GM23338 (cell line): ENCODE measurements around the gene ESR1. TPM values are rescaled to one million over a fixed set of nuclear protein-coding genes. Genes with fewer than 3 reads are reported as not detected.

Experiments
- ATAC-seq: fragments of 200-7000 bp; cut with Tn5 transposase; 3 replicates; pipeline ENCODE4 v1.9.1; 2020
- DNase-seq: peaks from one replicate; pipeline ENCODE4 v3.0.0-alpha.2; 2015; ENCODE audit warnings: low spot score
- H2AFZ ChIP-seq: fragments of 200-600 bp; sonication (generic); 2 replicates; pipeline ENCODE4 v1.8.0; 2016; ENCODE audit warnings: antibody characterized with exemption, mild to moderate bottlenecking, moderate library complexity
- H3F3A ChIP-seq: fragments of 200-600 bp; sonication (generic); replicated peaks from 2 replicates; pipeline ENCODE4 v1.8.0; 2017; ENCODE audit warnings: antibody characterized with exemption, mixed run types, low read depth
- H3K27ac ChIP-seq: fragments of 200-600 bp; sonication (generic); 2 replicates; pipeline ENCODE4 v1.6.1; 2016; ENCODE audit warnings: low read depth
- H3K27me3 ChIP-seq: fragments of 200-600 bp; sonication (generic); 2 replicates; pipeline ENCODE4 v1.8.0; 2016; ENCODE audit warnings: mild to moderate bottlenecking, mixed run types, moderate library complexity; ENCODE audit not compliant: insufficient read depth
- H3K36me3 ChIP-seq: fragments of 200-600 bp; sonication (generic); 2 replicates; pipeline ENCODE4 v1.8.0; 2016; ENCODE audit warnings: mild to moderate bottlenecking; ENCODE audit not compliant: insufficient read depth
- H3K4me1 ChIP-seq: fragments of 200-600 bp; sonication (generic); 2 replicates; pipeline ENCODE4 v1.8.0; 2016; ENCODE audit warnings: mild to moderate bottlenecking, moderate library complexity; ENCODE audit not compliant: insufficient read depth
- H3K4me2 ChIP-seq: fragments of 200-600 bp; sonication (generic); 2 replicates; pipeline ENCODE4 v1.7.1; 2017; ENCODE audit warnings: mixed run types
- H3K4me3 ChIP-seq: fragments of 200-600 bp; sonication (generic); 2 replicates; pipeline ENCODE4 v1.6.1; 2016; ENCODE audit warnings: mixed run types
- H3K79me2 ChIP-seq: fragments of 200-600 bp; sonication (generic); replicated peaks from 2 replicates; pipeline ENCODE4 v1.8.0; 2017; ENCODE audit warnings: mild to moderate bottlenecking; ENCODE audit not compliant: insufficient read depth
- H3K9me2 ChIP-seq: fragments of 200-600 bp; sonication (generic); 2 replicates; pipeline ENCODE4 v1.8.0; 2017; ENCODE audit not compliant: insufficient read depth
- H4K20me1 ChIP-seq: fragments of 200-600 bp; sonication (generic); replicated peaks from 2 replicates; pipeline ENCODE4 v1.8.0; 2017; ENCODE audit warnings: mild to moderate bottlenecking; ENCODE audit not compliant: insufficient read depth
- H3K27ac Mint-ChIP-seq: 2 replicates; pipeline ENCODE4 v1.8.0; 2020; ENCODE audit warnings: inconsistent platforms, mild to moderate bottlenecking, moderate library complexity, mixed read lengths
- H3K27me3 Mint-ChIP-seq: 3 replicates; pipeline ENCODE4 v1.8.0; 2022; ENCODE audit warnings: low read depth, mild to moderate bottlenecking, moderate library complexity, mixed read lengths, inconsistent platforms; ENCODE audit not compliant: insufficient read depth, poor library complexity
- H3K36me3 Mint-ChIP-seq: 3 replicates; pipeline ENCODE4 v1.8.0; 2021; ENCODE audit warnings: low read depth, mild to moderate bottlenecking, inconsistent platforms, moderate library complexity, mixed read lengths
- H3K4me1 Mint-ChIP-seq: 3 replicates; pipeline ENCODE4 v1.8.0; 2020; ENCODE audit warnings: mild to moderate bottlenecking, inconsistent platforms, mixed read lengths
- H3K4me3 Mint-ChIP-seq: 3 replicates; pipeline ENCODE4 v1.8.0; 2021; ENCODE audit warnings: moderate library complexity, mild to moderate bottlenecking, inconsistent platforms, mixed read lengths
- H3K9me3 Mint-ChIP-seq: 3 replicates; pipeline ENCODE4 v1.8.0; 2020; ENCODE audit warnings: moderate library complexity, mild to moderate bottlenecking, inconsistent platforms, mixed read lengths
- CREB1 ChIP-seq: fragments of 250-450 bp; sonication (Bioruptor Pico); IDR thresholded peaks from 2 replicates; pipeline ENCODE4 v1.5.0; 2020; ENCODE audit warnings: low read depth, mild to moderate bottlenecking, moderate library complexity
- EZH2 ChIP-seq: fragments of 200-600 bp; sonication (generic); IDR thresholded peaks from one replicate; pipeline ENCODE4 v1.8.0; 2017; ENCODE audit warnings: antibody characterized with exemption, mild to moderate bottlenecking, low read depth; ENCODE audit not compliant: unreplicated experiment
- EZH2phosphoT487 ChIP-seq: fragments of 200-600 bp; sonication (generic); IDR thresholded peaks from one replicate; pipeline ENCODE4 v1.8.1; 2018; ENCODE audit warnings: antibody characterized with exemption; ENCODE audit not compliant: unreplicated experiment
- POLR2AphosphoS5 ChIP-seq: IDR thresholded peaks from 2 replicates; pipeline ENCODE4 v1.6.1; 2016; ENCODE audit warnings: antibody characterized with exemption, low read depth
- REST ChIP-seq: IDR thresholded peaks from one replicate; pipeline ENCODE4 v1.6.1; 2018; ENCODE audit warnings: antibody characterized with exemption; ENCODE audit not compliant: unreplicated experiment
- STAT1 ChIP-seq: IDR thresholded peaks from one replicate; pipeline ENCODE4 v1.6.1; 2016; ENCODE audit warnings: antibody characterized with exemption; ENCODE audit not compliant: unreplicated experiment
- ZNF331 ChIP-seq: fragments of 250-450 bp; sonication (Bioruptor Pico); IDR thresholded peaks from 2 replicates; pipeline ENCODE4 v1.5.0; 2020; ENCODE audit warnings: low read depth, mild to moderate bottlenecking, moderate library complexity
- ZNF462 ChIP-seq: fragments of 250-450 bp; sonication (Bioruptor Pico); IDR thresholded peaks from 2 replicates; pipeline ENCODE4 v1.5.0; 2020; ENCODE audit warnings: mild to moderate bottlenecking, moderate library complexity
- polyA plus RNA-seq: library from polyadenylated mRNA; unstranded; fragments of >200 nt; fragmentation: Nextera tagmentation; extraction: Ambion mirVana; gene quantifications from 2 replicates; pipeline ENCODE4 v1.2.1, GENCODE V29; 2016
- total RNA-seq: library from RNA; depleted of rRNA; stranded (reverse); fragments of >200 nt; shearing (Covaris generic); gene quantifications from 2 replicates; pipeline ENCODE4 v1.2.3, GENCODE V29; 2014

Gene ESR1
- total and polyA plus RNA-seq, 2 experiments from 2014 or later: 0.94 TPM; not detected in 1

- no peak for TF ChIP-seq ZNF331 (CRISPR knock-in tag)
- TF ChIP-seq EZH2phosphoT487: no peak
- TF ChIP-seq CREB1 (CRISPR knock-in tag): no peak
- no peak for TF ChIP-seq STAT1
- TF ChIP-seq ZNF462: no peak
Measured at GRCh38 chr6:152052061-152052460, 244.6 kb downstream of the ESR1 start (continued).

- Histone ChIP-seq H3K9me2 (0 out of 2 replicates have a peak, but pooled peaks cover 6% of the 10 kb centered on the region), H3K27ac (no peak overlapping the region), H3K36me3 (no peaks in the 10 kb centered on the region), H4K20me1 (no peaks in the 10 kb centered on the region), H3K4me2 (no peak overlapping the region), H3F3A (no peaks in the 10 kb centered on the region), H3K4me1 (peaks cover 9% of the 10 kb centered on the region; the same call in 1 of the 2 replicates), H3K27me3 (no peaks in the 10 kb centered on the region), H3K4me3 (no peak overlapping the region), H2AFZ (no peak overlapping the region), H3K79me2 (no peaks in the 10 kb centered on the region)
- Mint-ChIP-seq H3K27ac (no peak overlapping the region), H3K9me3 (no peaks in the 10 kb centered on the region), H3K4me1 (peaks cover 19% of the 10 kb centered on the region; the same call in 2 of the 3 replicates), H3K4me3 (no peak overlapping the region), H3K36me3 (no peaks in the 10 kb centered on the region), H3K27me3 (no peaks in the 10 kb centered on the region)
- ATAC-seq (no peak), DNase-seq (no peak)
- TF ChIP-seq POLR2AphosphoS5 (no peak), EZH2 (no peak), CREB1 (CRISPR knock-in tag) (no peak), REST (no peak)
Measured at GRCh38 chr6:152053332-152053731, 245.8 kb downstream of the ESR1 start.
